Measurements from ENCODE around the gene MRFAP1. TPM values are rescaled to one million over a fixed set of nuclear protein-coding genes. Genes with fewer than 3 reads are reported as not detected.

The MRFAP1 gene
- total RNA-seq, 1 donor from 2014 or later, result 93.8 TPM

DNA sequence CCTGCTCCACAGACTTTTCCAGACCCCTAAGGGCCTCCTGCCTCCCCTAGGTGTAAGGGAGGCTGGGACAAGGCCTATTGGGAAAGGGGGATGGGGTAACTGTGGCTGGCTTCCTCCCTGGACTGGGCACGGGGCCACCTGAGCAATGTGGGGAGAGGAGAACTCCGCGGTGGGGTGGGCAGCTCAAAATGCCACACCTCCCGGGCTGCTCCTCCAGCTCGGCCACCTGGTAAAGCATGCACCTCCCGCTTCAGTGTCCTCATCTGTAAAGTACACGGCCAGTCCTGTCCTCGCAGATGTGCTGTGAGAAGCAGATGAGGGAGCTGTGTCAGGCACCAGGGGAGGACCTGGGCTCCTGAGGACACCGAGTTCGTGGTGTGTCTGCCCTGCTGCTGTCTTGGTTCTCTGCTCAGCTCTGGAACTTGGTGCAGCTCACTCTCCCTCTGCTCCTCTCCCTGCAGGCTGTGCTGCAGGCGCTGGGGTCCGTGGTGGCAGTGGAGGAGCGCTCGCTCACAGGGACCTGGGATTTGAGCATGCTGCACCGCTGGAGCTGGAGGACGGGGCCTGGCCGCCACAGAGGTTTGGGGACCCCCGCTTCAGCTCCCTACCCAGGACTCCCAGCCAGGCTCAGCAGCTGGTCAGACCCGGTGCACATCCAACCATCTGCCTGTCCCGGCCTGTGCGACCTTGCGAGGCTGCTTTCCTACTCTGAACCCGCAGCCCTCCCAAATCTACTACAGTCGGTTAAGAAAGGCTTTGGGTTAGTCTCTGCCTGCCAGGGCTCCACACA is 20.8 kb upstream of the MRFAP1 start:
- Mint-ChIP-seq H3K4me3 (no peak overlapping the region), H3K9me3 (no peaks in the 10 kb centered on the region), H3K27ac (no peak overlapping the region), H3K4me1 (no peaks in the 10 kb centered on the region), H3K27me3 (no peaks in the 10 kb centered on the region), H3K36me3 (ENCODE audit: low read depth) (peaks cover 66% of the 10 kb centered on the region)
- DNase-seq, result no peak
- intact Hi-C loops (cut with micrococcal nuclease), result no loop called here
- POLR2A ChIA-PET, result no interaction called here
- CTCF ChIA-PET, result no interaction called here
- no peak for ATAC-seq (ENCODE audit: low read depth)
- TF ChIP-seq, protein P1, sequence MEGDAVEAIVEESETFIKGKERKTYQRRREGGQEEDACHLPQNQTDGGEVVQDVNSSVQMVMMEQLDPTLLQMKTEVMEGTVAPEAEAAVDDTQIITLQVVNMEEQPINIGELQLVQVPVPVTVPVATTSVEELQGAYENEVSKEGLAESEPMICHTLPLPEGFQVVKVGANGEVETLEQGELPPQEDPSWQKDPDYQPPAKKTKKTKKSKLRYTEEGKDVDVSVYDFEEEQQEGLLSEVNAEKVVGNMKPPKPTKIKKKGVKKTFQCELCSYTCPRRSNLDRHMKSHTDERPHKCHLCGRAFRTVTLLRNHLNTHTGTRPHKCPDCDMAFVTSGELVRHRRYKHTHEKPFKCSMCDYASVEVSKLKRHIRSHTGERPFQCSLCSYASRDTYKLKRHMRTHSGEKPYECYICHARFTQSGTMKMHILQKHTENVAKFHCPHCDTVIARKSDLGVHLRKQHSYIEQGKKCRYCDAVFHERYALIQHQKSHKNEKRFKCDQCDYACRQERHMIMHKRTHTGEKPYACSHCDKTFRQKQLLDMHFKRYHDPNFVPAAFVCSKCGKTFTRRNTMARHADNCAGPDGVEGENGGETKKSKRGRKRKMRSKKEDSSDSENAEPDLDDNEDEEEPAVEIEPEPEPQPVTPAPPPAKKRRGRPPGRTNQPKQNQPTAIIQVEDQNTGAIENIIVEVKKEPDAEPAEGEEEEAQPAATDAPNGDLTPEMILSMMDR (IDR thresholded peaks at IDR 0.05), result no peak

DNA sequence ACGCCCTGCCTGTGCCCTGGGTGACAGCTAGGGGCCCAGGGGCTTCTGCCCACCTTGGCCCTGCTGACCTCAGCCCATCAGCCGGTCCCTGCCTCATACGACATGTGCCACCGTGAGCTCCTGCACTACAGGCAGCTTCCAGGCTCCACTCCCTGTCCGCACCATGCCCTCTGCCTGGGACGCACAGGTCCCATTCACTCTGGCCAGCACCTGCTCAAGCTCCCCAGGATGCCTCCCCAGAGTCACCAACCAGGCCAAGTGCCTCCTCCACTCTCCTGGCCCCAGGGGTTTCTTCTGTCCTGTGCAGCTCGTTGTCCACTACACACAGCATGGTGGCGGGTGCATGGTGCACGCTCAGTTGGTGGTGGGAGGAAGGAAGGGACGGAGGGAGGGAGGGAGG is 20.2 kb upstream of the MRFAP1 start:
- Mint-ChIP-seq H3K27ac (no peak overlapping the region), H3K4me1 (no peaks in the 10 kb centered on the region), H3K4me3 (no peak overlapping the region), H3K27me3 (no peaks in the 10 kb centered on the region), H3K36me3 (ENCODE audit: low read depth) (peaks cover 60% of the 10 kb centered on the region), H3K9me3 (no peaks in the 10 kb centered on the region)
- ChIA-PET CTCF (no interaction called here), POLR2A (no interaction called here)
- ATAC-seq (ENCODE audit: low read depth), result no peak
- TF ChIP-seq, protein P1 (IDR thresholded peaks at IDR 0.05), result no peak
- no peak for DNase-seq
- intact Hi-C loops (cut with micrococcal nuclease), result no loop called here

DNA sequence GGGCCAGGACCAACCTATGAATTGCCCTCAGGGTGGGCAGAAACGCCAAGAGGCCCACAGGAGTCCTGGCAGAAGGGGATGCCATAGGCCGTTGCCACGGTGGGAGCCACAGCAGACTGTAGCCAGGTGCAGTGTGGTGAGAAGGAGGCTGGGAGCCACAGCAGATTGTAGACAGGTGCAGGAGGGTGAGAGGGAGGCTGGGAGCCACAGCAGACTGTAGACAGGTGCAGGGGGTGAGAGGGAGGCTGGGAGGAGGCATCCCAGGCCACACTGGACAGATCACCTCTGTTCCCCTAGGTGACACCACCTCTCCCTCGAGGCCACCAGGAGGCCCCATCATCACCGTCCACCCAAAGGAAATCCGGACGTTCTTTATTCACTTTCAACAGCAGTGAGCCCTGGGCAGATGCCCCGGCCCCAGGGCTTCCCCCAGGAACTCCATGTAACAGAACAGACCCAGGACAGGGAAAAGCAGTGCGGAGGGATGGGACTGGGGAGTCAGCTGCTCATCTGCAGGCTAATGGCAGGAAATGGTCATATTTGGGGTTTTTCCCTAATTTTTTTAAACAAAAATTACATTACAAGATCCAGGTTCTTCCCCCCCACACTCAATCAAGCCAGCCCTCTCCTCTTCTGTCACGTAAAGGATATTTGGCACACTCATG is 19.5 kb upstream of the MRFAP1 start:
- TF ChIP-seq, protein P1 (IDR thresholded peaks at IDR 0.05), result no peak
- DNase-seq (no peak), ATAC-seq (ENCODE audit: low read depth) (no peak)
- ChIA-PET POLR2A (no interaction called here), CTCF (no interaction called here)
- Mint-ChIP-seq H3K36me3 (ENCODE audit: low read depth) (peaks cover 54% of the 10 kb centered on the region), H3K4me1 (no peaks in the 10 kb centered on the region), H3K9me3 (no peaks in the 10 kb centered on the region), H3K4me3 (no peak overlapping the region), H3K27me3 (no peaks in the 10 kb centered on the region), H3K27ac (no peak overlapping the region)
- intact Hi-C loops (cut with micrococcal nuclease), result no loop called here

DNA sequence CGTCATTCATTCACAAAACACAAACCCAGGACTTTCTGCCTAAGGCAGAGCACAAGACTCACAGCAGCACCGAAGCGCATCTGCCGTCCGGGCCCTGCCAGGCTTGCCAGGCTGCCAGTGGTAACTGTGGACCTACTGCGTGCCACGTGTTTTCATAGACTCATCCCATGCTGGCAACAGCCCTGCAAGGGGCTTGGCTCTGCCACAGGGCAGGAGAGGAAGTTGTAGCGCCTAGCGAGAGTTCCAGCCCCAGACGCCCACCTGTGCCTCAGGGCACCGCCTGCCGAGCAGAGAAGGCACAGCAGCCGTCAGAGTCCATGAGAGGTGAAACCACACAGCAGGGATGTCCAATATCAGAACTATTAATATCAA is 18.9 kb upstream of the MRFAP1 start:
- TF ChIP-seq, protein P1 (IDR thresholded peaks at IDR 0.05), result no peak
- Mint-ChIP-seq H3K9me3 (no peaks in the 10 kb centered on the region), H3K27ac (no peak overlapping the region), H3K4me3 (no peak overlapping the region), H3K36me3 (ENCODE audit: low read depth) (peaks cover 49% of the 10 kb centered on the region), H3K4me1 (no peaks in the 10 kb centered on the region), H3K27me3 (no peaks in the 10 kb centered on the region)
- no peak for DNase-seq
- intact Hi-C loops (cut with micrococcal nuclease), result no loop called here
- no peak for ATAC-seq (ENCODE audit: low read depth)
- ChIA-PET CTCF (no interaction called here), POLR2A (no interaction called here)

DNA sequence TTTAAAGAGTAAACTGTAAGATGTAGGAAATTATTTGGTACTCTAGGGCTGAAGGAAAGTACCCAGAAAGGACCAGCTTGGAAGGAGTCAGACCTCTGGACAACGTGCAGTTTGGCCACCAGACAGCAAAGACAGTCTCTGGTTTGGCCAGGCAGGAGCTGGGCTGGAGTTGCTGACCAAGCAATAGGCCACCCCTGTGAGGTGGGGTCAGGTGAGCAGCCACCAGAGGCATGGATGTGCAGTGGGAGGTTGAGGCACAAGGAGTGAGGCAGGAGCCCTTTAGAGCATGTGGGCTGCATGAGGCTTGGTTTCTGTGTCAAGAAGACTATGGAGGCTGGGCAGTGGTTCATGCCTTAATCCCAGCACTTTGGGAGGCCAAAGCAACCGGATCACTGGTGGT is 17.7 kb upstream of the MRFAP1 start:
- Mint-ChIP-seq H3K4me1 (no peaks in the 10 kb centered on the region), H3K36me3 (ENCODE audit: low read depth) (peaks cover 37% of the 10 kb centered on the region), H3K27ac (no peak overlapping the region), H3K4me3 (no peak overlapping the region), H3K9me3 (no peaks in the 10 kb centered on the region), H3K27me3 (no peaks in the 10 kb centered on the region)
- ATAC-seq (ENCODE audit: low read depth) (no peak), DNase-seq (no peak)
- intact Hi-C loops (cut with micrococcal nuclease), result no loop called here
- TF ChIP-seq, protein P1 (IDR thresholded peaks at IDR 0.05), result no peak
- CTCF ChIA-PET, result no interaction called here
- POLR2A ChIA-PET, result no interaction called here

Data from activated B cell treated with CpG ODN at 0.5 μM for 24 hours (primary cell).